WTC11 (cell line): ENCODE data around the gene MSH2. TPM values are rescaled to one million over a fixed set of nuclear protein-coding genes. Genes with fewer than 3 reads are reported as not detected.

Experiments used
- ATAC-seq: fragments of 200-7000 bp; cut with Tn5 transposase; 2 replicates; pipeline ENCODE4 v1.10.0; 2021; ENCODE audit warnings: mild to moderate bottlenecking, moderate library complexity
- CTCF ChIA-PET: fragments of 300-600 bp; sonication (Branson Sonifier 250); formaldehyde crosslinking; loops from one replicate; lab custom pipeline; 2021; ENCODE audit warnings: antibody characterized with exemption; lab: Charles Lee
- POLR2A ChIA-PET: fragments of 350-600 bp; sonication (Branson Sonifier 250); formaldehyde crosslinking; loops from one replicate; lab custom pipeline; 2021; ENCODE audit warnings: antibody characterized with exemption; lab: Charles Lee
- DNase-seq: peaks from one replicate; pipeline ENCODE4 v3.0.0; 2021; ENCODE audit warnings: low spot score
- H3K27ac Mint-ChIP-seq: 2 replicates; pipeline ENCODE4 v1.8.0; 2021; ENCODE audit warnings: mixed read lengths
- H3K27me3 Mint-ChIP-seq: 2 replicates; pipeline ENCODE4 v1.8.0; 2021; ENCODE audit warnings: low read depth, mild to moderate bottlenecking, moderate library complexity, mixed read lengths
- H3K36me3 Mint-ChIP-seq: 2 replicates; pipeline ENCODE4 v1.8.0; 2021; ENCODE audit warnings: mixed read lengths
- H3K4me1 Mint-ChIP-seq: 2 replicates; pipeline ENCODE4 v1.8.0; 2022; ENCODE audit warnings: mixed read lengths
- H3K4me3 Mint-ChIP-seq: 2 replicates; pipeline ENCODE4 v1.8.0; 2021; ENCODE audit warnings: mild to moderate bottlenecking, moderate library complexity, mixed read lengths
- H3K9me3 Mint-ChIP-seq: 2 replicates; pipeline ENCODE4 v1.8.0; 2021; ENCODE audit warnings: mixed read lengths
- CREB1 ChIP-seq: sonication (generic); formaldehyde crosslinking; IDR thresholded peaks from 2 replicates; pipeline ENCODE4 v1.8.0; 2023; ENCODE audit warnings: mild to moderate bottlenecking, missing genetic modification reagents
- MXD4 ChIP-seq: fragments of 250-450 bp; sonication (Bioruptor Pico); IDR thresholded peaks from 2 replicates; pipeline ENCODE4 v1.8.0; 2021; ENCODE audit warnings: mild to moderate bottlenecking, moderate library complexity, borderline replicate concordance
- RORB ChIP-seq: fragments of 250-450 bp; sonication (Bioruptor Pico); IDR thresholded peaks from 2 replicates; pipeline ENCODE4 v1.9.0; 2021; ENCODE audit warnings: mild to moderate bottlenecking
- SP1 ChIP-seq: sonication (generic); formaldehyde crosslinking; conservative IDR thresholded peaks from 2 replicates; pipeline ENCODE4 v1.8.1; 2022; ENCODE audit warnings: missing genetic modification reagents
- TEAD1 ChIP-seq: sonication (generic); formaldehyde crosslinking; IDR thresholded peaks from 2 replicates; pipeline ENCODE4 v1.8.0; 2022; ENCODE audit warnings: mild to moderate bottlenecking, missing genetic modification reagents
- ZBTB21 ChIP-seq: sonication (generic); formaldehyde crosslinking; IDR thresholded peaks from 2 replicates; pipeline ENCODE4 v1.8.1; 2023; ENCODE audit warnings: mild to moderate bottlenecking, missing genetic modification reagents, borderline replicate concordance
- total RNA-seq: library from RNA; stranded (reverse); gene quantifications from 3 replicates; pipeline ENCODE4 v1.2.3, GENCODE V29; 2021
- TF ChIP-seq, protein P1 (sequence below): sonication (generic); formaldehyde crosslinking; IDR thresholded peaks from 2 replicates; pipeline ENCODE4 v1.8.1; 2022; ENCODE audit warnings: mild to moderate bottlenecking, missing genetic modification reagents, moderate library complexity, borderline replicate concordance
- TF ChIP-seq, protein P2 (sequence below): sonication (generic); formaldehyde crosslinking; IDR thresholded peaks from 2 replicates; pipeline ENCODE4 v1.8.0; 2023; ENCODE audit warnings: mild to moderate bottlenecking, missing genetic modification reagents
- TF ChIP-seq, protein P3 (sequence below): sonication (generic); formaldehyde crosslinking; IDR thresholded peaks from 2 replicates; pipeline ENCODE4 v1.8.1; 2023; ENCODE audit warnings: mild to moderate bottlenecking, moderate library complexity, missing genetic modification reagents
- TF ChIP-seq, protein P4 (sequence below): fragments of 250-450 bp; sonication (Bioruptor Pico); IDR thresholded peaks from 2 replicates; pipeline ENCODE4 v1.9.0; 2021; ENCODE audit warnings: mild to moderate bottlenecking
- TF ChIP-seq, protein P5 (sequence below): sonication (generic); formaldehyde crosslinking; IDR thresholded peaks from 2 replicates; pipeline ENCODE4 v1.8.1; 2023; ENCODE audit warnings: mild to moderate bottlenecking, missing genetic modification reagents
- TF ChIP-seq, protein P6 (sequence below): fragments of 250-450 bp; sonication (Bioruptor Pico); IDR thresholded peaks from 2 replicates; pipeline ENCODE4 v2.1.2; 2022; ENCODE audit warnings: mild to moderate bottlenecking, moderate library complexity
- TF ChIP-seq, protein P7 (sequence below): sonication (generic); formaldehyde crosslinking; IDR thresholded peaks from 2 replicates; pipeline ENCODE4 v1.8.0; 2023; ENCODE audit warnings: missing genetic modification reagents, mild to moderate bottlenecking, borderline replicate concordance
- TF ChIP-seq, protein P8 (sequence below): sonication (generic); formaldehyde crosslinking; IDR thresholded peaks from 2 replicates; pipeline ENCODE4 v1.8.1; 2022; ENCODE audit warnings: mild to moderate bottlenecking, moderate library complexity, missing genetic modification reagents
- TF ChIP-seq, protein P9 (sequence below): fragments of 250-450 bp; sonication (Bioruptor Pico); conservative IDR thresholded peaks from 2 replicates; pipeline ENCODE4 v1.9.0; 2021; ENCODE audit warnings: mild to moderate bottlenecking

The MSH2 gene
- total RNA-seq, 1 experiment from 2014 or later: 244 TPM

DNA sequence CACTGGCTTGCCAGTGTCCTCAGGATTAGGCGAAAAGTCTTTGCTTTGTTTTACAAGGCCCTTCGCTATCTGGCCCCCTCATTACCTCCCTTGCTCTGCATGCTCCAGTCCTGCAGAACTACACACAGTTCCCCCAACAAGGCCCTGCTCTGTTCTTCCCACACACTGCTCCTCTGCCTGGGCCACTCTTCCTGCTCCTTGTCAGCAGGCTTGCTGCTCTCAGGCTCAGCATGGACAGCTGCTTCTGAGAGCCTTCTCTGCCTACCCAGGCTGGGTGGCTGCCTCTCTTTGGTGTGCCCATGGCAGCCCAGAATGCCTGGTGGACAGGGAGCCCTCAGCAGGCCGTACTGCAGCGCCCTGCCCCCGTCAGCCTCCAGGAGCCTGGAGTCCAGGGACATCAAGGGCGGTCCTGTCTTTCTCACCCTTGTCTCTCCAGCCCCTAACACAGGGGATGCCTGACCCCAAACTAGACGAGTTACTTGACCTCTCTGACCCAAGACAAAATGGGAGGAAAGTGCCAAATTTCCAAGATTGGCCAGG is 111.1 kb downstream of the MSH2 start:
- Mint-ChIP-seq H3K4me3 (no peak overlapping the region), H3K9me3 (peaks cover 4% of the 10 kb centered on the region; the same call in 1 of the 2 replicates), H3K36me3 (peaks cover 21% of the 10 kb centered on the region), H3K27me3 (no peaks in the 10 kb centered on the region), H3K27ac (no peak overlapping the region), H3K4me1 (peaks cover 21% of the 10 kb centered on the region)
- ChIA-PET CTCF (no interaction called here), POLR2A (no interaction called here)
- ATAC-seq: no peak
- DNase-seq: no peak
- no peak for TF ChIP-seq CREB1 (CRISPR knock-in tag)

DNA sequence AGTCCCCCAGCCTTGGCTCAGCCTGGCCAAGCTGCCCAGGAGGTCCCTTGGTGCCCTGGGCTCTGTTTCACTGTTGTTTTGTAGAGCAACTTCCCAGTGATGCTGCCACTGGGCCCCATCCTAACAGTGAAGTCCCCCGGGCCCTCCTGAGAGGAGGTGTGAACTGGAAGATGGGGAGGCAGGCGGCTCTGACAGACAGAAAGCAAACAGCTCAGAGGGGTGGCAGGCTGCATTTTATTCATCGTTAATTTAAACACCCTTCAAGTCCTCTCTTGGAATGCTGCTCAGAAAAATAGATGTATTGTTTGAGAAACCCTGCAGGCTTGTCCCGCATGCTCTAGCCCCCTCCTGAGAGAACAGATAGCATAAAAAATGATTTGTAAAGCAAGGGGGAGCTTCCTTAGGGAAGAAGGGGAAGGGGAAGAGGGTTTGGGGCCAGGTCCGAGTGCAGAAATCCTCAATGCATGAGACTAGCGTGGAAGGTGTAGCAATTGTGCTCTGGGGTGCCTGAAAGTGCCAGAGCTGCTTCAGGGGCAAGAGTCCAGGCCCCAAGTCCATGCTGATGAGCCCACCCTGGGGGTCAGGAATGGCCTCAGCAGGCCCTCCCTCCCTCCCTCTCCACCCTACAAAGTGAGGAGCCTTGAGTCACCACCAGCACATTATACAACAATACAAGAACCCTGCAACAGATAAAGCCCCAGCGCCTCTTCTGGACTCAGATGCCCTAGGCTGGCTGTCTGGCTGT is 113.6 kb downstream of the MSH2 start:
- Mint-ChIP-seq H3K36me3 (peaks cover 22% of the 10 kb centered on the region), H3K9me3 (peaks cover 4% of the 10 kb centered on the region; the same call in 1 of the 2 replicates), H3K4me3 (no peak overlapping the region), H3K27me3 (0 out of 2 replicates have a peak, but pooled peaks cover 3% of the 10 kb centered on the region), H3K27ac (0 out of 2 replicates have a peak overlapping the region, but pooled peaks have one; percentile 33), H3K4me1 (peaks cover 27% of the 10 kb centered on the region)
- no peak for ATAC-seq
- ChIA-PET CTCF (interaction anchor here (0.6 to 1.6 kb wide), 5 partner anchors 10 to 255 kb away, joined by 3 to 8 read pairs (median 3); no protein-coding TSS in a partner anchor), POLR2A (interaction anchor here (0.5 to 0.7 kb wide), 3 partner anchors 49 to 277 kb away, joined by 3 to 12 read pairs (median 4); no protein-coding TSS in a partner anchor)
- no peak for DNase-seq
- TF ChIP-seq, protein P1, sequence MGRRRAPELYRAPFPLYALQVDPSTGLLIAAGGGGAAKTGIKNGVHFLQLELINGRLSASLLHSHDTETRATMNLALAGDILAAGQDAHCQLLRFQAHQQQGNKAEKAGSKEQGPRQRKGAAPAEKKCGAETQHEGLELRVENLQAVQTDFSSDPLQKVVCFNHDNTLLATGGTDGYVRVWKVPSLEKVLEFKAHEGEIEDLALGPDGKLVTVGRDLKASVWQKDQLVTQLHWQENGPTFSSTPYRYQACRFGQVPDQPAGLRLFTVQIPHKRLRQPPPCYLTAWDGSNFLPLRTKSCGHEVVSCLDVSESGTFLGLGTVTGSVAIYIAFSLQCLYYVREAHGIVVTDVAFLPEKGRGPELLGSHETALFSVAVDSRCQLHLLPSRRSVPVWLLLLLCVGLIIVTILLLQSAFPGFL (CRISPR knock-in tag): no peak
- TF ChIP-seq RORB (CRISPR knock-in tag): no peak
- TF ChIP-seq, protein P2, sequence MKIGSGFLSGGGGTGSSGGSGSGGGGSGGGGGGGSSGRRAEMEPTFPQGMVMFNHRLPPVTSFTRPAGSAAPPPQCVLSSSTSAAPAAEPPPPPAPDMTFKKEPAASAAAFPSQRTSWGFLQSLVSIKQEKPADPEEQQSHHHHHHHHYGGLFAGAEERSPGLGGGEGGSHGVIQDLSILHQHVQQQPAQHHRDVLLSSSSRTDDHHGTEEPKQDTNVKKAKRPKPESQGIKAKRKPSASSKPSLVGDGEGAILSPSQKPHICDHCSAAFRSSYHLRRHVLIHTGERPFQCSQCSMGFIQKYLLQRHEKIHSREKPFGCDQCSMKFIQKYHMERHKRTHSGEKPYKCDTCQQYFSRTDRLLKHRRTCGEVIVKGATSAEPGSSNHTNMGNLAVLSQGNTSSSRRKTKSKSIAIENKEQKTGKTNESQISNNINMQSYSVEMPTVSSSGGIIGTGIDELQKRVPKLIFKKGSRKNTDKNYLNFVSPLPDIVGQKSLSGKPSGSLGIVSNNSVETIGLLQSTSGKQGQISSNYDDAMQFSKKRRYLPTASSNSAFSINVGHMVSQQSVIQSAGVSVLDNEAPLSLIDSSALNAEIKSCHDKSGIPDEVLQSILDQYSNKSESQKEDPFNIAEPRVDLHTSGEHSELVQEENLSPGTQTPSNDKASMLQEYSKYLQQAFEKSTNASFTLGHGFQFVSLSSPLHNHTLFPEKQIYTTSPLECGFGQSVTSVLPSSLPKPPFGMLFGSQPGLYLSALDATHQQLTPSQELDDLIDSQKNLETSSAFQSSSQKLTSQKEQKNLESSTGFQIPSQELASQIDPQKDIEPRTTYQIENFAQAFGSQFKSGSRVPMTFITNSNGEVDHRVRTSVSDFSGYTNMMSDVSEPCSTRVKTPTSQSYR (CRISPR knock-in tag): no peak
- TF ChIP-seq, protein P3, sequence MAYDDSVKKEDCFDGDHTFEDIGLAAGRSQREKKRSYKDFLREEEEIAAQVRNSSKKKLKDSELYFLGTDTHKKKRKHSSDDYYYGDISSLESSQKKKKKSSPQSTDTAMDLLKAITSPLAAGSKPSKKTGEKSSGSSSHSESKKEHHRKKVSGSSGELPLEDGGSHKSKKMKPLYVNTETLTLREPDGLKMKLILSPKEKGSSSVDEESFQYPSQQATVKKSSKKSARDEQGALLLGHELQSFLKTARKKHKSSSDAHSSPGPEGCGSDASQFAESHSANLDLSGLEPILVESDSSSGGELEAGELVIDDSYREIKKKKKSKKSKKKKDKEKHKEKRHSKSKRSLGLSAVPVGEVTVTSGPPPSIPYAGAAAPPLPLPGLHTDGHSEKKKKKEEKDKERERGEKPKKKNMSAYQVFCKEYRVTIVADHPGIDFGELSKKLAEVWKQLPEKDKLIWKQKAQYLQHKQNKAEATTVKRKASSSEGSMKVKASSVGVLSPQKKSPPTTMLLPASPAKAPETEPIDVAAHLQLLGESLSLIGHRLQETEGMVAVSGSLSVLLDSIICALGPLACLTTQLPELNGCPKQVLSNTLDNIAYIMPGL (CRISPR knock-in tag): no peak
- TF ChIP-seq, protein P4, sequence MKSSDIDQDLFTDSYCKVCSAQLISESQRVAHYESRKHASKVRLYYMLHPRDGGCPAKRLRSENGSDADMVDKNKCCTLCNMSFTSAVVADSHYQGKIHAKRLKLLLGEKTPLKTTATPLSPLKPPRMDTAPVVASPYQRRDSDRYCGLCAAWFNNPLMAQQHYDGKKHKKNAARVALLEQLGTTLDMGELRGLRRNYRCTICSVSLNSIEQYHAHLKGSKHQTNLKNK (CRISPR knock-in tag): no peak
- TF ChIP-seq ZBTB21 (CRISPR knock-in tag): no peak
- TF ChIP-seq, protein P5, sequence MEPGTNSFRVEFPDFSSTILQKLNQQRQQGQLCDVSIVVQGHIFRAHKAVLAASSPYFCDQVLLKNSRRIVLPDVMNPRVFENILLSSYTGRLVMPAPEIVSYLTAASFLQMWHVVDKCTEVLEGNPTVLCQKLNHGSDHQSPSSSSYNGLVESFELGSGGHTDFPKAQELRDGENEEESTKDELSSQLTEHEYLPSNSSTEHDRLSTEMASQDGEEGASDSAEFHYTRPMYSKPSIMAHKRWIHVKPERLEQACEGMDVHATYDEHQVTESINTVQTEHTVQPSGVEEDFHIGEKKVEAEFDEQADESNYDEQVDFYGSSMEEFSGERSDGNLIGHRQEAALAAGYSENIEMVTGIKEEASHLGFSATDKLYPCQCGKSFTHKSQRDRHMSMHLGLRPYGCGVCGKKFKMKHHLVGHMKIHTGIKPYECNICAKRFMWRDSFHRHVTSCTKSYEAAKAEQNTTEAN (CRISPR knock-in tag): no peak
- TF ChIP-seq, protein P6, sequence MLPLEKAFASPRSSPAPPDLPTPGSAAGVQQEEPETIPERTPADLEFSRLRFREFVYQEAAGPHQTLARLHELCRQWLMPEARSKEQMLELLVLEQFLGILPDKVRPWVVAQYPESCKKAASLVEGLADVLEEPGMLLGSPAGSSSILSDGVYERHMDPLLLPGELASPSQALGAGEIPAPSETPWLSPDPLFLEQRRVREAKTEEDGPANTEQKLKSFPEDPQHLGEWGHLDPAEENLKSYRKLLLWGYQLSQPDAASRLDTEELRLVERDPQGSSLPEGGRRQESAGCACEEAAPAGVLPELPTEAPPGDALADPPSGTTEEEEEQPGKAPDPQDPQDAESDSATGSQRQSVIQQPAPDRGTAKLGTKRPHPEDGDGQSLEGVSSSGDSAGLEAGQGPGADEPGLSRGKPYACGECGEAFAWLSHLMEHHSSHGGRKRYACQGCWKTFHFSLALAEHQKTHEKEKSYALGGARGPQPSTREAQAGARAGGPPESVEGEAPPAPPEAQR (CRISPR knock-in tag): no peak
- TF ChIP-seq, protein P7, sequence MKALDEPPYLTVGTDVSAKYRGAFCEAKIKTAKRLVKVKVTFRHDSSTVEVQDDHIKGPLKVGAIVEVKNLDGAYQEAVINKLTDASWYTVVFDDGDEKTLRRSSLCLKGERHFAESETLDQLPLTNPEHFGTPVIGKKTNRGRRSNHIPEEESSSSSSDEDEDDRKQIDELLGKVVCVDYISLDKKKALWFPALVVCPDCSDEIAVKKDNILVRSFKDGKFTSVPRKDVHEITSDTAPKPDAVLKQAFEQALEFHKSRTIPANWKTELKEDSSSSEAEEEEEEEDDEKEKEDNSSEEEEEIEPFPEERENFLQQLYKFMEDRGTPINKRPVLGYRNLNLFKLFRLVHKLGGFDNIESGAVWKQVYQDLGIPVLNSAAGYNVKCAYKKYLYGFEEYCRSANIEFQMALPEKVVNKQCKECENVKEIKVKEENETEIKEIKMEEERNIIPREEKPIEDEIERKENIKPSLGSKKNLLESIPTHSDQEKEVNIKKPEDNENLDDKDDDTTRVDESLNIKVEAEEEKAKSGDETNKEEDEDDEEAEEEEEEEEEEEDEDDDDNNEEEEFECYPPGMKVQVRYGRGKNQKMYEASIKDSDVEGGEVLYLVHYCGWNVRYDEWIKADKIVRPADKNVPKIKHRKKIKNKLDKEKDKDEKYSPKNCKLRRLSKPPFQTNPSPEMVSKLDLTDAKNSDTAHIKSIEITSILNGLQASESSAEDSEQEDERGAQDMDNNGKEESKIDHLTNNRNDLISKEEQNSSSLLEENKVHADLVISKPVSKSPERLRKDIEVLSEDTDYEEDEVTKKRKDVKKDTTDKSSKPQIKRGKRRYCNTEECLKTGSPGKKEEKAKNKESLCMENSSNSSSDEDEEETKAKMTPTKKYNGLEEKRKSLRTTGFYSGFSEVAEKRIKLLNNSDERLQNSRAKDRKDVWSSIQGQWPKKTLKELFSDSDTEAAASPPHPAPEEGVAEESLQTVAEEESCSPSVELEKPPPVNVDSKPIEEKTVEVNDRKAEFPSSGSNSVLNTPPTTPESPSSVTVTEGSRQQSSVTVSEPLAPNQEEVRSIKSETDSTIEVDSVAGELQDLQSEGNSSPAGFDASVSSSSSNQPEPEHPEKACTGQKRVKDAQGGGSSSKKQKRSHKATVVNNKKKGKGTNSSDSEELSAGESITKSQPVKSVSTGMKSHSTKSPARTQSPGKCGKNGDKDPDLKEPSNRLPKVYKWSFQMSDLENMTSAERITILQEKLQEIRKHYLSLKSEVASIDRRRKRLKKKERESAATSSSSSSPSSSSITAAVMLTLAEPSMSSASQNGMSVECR: no peak
- TF ChIP-seq, protein P8, sequence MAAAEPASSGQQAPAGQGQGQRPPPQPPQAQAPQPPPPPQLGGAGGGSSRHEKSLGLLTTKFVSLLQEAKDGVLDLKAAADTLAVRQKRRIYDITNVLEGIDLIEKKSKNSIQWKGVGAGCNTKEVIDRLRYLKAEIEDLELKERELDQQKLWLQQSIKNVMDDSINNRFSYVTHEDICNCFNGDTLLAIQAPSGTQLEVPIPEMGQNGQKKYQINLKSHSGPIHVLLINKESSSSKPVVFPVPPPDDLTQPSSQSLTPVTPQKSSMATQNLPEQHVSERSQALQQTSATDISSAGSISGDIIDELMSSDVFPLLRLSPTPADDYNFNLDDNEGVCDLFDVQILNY (CRISPR knock-in tag): no peak
- TF ChIP-seq, protein P9, sequence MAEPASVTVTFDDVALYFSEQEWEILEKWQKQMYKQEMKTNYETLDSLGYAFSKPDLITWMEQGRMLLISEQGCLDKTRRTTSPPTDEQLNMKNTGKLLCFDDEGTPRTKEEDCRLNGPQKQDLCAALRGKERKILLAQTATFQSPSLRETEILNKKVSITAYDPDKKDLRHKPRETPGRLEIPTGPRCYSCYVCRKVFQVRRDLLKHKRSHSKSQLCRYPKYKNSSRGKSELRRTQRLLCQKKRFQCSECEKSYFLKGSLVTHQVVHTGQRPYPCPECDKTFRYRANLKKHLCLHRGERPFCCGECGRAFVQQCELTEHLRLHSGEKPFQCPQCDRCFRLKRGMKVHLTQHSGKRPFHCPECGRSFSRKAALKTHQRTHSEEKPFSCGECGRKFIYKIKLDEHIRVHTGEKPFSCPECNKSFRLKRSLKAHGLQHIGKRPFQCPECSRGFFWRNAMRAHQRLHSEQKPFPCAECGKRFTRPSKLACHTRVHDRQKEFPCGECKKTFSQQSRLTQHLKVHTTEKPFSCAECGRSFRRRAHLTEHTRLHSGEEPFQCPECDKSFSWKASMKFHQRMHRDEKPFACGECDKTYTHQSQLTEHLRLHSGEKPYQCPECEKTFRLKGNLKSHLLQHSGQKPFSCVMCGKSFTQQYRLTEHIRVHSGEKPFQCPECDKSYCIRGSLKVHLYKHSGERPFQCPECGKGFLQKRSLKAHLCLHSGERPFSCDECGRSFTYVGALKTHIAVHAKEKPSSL (CRISPR knock-in tag): no peak
- no peak for TF ChIP-seq TEAD1 (CRISPR knock-in tag)
- TF ChIP-seq MXD4 (CRISPR knock-in tag): no peak
- no peak for TF ChIP-seq SP1 (CRISPR knock-in tag)
